Measurements from ENCODE around the gene RHOT2.

Gene RHOT2

GRCh38 chr16:629185-629832 lies 38.6 kb upstream of the RHOT2 start:
- TF ChIP-seq, protein P1, sequence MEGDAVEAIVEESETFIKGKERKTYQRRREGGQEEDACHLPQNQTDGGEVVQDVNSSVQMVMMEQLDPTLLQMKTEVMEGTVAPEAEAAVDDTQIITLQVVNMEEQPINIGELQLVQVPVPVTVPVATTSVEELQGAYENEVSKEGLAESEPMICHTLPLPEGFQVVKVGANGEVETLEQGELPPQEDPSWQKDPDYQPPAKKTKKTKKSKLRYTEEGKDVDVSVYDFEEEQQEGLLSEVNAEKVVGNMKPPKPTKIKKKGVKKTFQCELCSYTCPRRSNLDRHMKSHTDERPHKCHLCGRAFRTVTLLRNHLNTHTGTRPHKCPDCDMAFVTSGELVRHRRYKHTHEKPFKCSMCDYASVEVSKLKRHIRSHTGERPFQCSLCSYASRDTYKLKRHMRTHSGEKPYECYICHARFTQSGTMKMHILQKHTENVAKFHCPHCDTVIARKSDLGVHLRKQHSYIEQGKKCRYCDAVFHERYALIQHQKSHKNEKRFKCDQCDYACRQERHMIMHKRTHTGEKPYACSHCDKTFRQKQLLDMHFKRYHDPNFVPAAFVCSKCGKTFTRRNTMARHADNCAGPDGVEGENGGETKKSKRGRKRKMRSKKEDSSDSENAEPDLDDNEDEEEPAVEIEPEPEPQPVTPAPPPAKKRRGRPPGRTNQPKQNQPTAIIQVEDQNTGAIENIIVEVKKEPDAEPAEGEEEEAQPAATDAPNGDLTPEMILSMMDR (IDR thresholded peaks at IDR 0.05; ENCODE audit: insufficient read depth, low read depth, low read length, missing control alignments), result no peak
- no peak for DNase-seq (ENCODE audit: low read depth)
- H3K4me3 ChIP-seq (ENCODE audit: low read length), result no peak overlapping the region

DNA sequence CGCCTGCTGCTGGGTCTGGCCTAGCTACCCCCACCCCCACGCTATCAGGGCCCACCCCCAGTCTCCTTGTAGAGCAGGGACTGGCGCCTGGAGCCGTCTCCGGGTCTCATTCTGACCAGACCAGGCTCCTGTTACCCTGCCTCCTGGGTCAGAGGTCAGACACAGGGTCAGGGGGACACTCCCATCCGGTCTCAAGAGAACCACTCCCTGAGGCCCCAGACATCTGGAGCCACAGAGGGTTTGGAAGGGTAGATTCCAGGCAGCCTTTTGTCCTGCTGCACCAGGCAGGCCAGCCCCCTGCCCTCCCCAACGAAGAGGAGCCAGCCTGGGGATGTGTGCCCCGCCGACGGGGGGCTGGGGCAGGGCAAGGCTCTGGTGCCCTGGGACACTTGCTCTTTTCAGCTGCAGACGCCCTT lies 38.1 kb upstream of the RHOT2 start:
- no peak for DNase-seq (ENCODE audit: low read depth)
- TF ChIP-seq, protein P1 (IDR thresholded peaks at IDR 0.05; ENCODE audit: insufficient read depth, low read depth, low read length, missing control alignments), result no peak
- H3K4me3 ChIP-seq (ENCODE audit: low read length), result no peak overlapping the region

GRCh38 chr16:630249-630814 lies 37.6 kb upstream of the RHOT2 start:
- TF ChIP-seq, protein P1 (IDR thresholded peaks at IDR 0.05; ENCODE audit: insufficient read depth, low read depth, low read length, missing control alignments), result no peak
- H3K4me3 ChIP-seq (ENCODE audit: low read length), result no peak overlapping the region
- DNase-seq (ENCODE audit: low read depth), result no peak

DNA sequence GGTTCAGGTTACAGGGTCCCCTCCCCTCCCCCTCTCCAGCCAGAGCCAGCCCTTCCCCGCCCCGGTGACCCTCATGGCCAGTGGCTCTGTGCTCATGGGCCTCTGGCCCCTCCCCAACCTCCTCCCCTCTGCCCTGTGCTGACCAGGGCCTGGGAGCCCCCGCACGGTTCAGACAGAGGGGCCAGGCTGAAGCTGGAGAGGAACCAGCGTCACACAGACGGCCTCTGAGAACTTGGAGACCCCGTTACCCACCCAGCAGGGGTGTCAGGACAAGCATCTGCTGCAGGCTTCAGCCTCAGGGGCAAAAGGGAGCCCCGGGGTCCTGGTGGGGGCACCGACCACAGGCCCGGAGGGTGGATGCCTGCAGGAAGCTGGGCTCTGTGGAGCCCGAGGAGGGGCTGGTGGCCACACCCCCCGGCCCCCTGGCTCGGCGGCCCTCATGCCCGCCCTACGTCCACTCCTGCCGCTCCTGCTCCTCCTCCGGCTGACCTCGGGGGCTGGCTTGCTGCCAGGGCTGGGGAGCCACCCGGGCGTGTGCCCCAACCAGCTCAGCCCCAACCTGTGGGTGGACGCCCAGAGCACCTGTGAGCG lies 37.0 kb upstream of the RHOT2 start, which contains the start of gene WFIKKN1:
Gene WFIKKN1, plus strand, starts transcription at position 171 of the 591 bp plus-strand sequence. Its CDS starts 269 bp downstream, at position 440.
- TF ChIP-seq, protein P1 (IDR thresholded peaks at IDR 0.05; ENCODE audit: insufficient read depth, low read depth, low read length, missing control alignments), result no peak
- no peak within 1 kb of the TSS for H3K4me3 ChIP-seq (ENCODE audit: low read length)
- no peak for DNase-seq (ENCODE audit: low read depth)

DNA sequence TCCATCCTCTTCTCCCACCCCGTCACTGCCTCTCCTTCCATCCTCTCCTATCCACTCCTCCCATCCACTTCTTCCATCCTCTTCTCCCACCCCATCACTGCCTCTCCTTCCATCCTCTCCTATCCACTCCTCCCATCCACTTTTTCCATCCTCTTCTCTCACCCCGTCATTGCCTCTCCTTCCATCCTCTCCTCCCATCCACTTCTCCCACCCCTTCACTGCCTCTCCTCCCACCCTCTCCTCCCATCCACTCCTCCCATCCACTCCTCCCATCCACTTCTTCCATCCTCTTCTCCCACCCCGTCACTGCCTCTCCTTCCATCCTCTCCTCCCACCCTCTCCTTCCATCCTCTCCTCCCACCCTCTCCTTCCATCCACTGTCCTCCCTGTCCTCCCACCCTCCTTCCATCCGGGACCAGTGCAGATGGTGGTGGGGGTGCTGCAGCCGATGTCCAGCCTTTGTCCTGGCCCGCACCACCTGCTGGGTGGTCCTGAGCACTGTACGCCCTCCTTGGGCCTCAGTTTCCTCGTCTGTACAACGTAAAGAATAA lies 36.0 kb upstream of the RHOT2 start:
- TF ChIP-seq, protein P1 (IDR thresholded peaks at IDR 0.05; ENCODE audit: insufficient read depth, low read depth, low read length, missing control alignments), result no peak
- no peak for DNase-seq (ENCODE audit: low read depth)
- H3K4me3 ChIP-seq (ENCODE audit: low read length), result no peak overlapping the region

DNA sequence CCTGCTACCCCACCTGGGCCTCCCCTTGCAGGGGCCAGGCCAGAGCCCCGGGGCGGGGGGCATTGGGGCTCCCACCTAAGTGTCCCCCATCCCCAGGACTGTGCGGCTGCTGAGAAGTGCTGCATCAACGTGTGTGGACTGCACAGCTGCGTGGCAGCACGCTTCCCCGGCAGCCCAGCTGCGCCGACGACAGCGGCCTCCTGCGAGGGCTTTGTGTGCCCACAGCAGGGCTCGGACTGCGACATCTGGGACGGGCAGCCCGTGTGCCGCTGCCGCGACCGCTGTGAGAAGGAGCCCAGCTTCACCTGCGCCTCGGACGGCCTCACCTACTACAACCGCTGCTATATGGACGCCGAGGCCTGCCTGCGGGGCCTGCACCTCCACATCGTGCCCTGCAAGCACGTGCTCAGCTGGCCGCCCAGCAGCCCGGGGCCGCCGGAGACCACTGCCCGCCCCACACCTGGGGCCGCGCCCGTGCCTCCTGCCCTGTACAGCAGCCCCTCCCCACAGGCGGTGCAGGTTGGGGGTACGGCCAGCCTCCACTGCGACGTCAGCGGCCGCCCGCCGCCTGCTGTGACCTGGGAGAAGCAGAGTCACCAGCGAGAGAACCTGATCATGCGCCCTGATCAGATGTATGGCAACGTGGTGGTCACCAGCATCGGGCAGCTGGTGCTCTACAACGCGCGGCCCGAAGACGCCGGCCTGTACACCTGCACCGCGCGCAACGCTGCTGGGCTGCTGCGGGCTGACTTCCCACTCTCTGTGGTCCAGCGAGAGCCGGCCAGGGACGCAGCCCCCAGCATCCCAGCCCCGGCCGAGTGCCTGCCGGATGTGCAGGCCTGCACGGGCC lies 35.2 kb upstream of the RHOT2 start:
- H3K4me3 ChIP-seq (ENCODE audit: low read length), result no peak overlapping the region
- no peak for DNase-seq (ENCODE audit: low read depth)
- TF ChIP-seq, protein P1 (IDR thresholded peaks at IDR 0.05; ENCODE audit: insufficient read depth, low read depth, low read length, missing control alignments), result no peak
